Endometrium (tissue), 2 donors: Measurements from ENCODE around the gene CLEC16A.

Experiments used
- FAIRE-seq: peaks from 2 replicates; lab custom pipeline; 2012; peaks lifted over from hg19 to GRCh38; lab: Jason Lieb, UNC
- donor health status: control.
- donor health status: control.

The CLEC16A gene

DNA sequence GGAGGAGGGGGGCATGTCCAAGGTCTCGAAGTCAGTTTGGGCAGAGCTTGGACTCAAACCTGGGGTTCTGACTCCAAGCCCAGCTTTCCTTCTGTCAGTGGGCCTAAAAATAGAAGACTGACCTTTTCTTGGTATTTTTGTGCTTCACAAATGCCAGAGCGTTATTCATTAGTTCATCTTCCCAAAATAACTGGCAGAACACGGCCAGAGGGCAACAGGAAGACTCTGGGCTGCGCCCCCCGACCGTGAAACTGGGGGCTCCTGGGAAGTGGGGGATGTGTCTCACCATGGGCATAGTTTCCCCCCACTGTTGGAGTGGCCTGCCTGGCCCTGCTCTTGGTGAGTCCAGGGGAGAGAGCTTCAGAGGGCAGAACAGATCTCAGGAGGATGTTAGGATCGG is 217.6 kb downstream of the CLEC16A start:
- FAIRE-seq, result no peak

GRCh38 chr16:11162586-11163268 is 218.4 kb downstream of the CLEC16A start:
- FAIRE-seq, result no peak

GRCh38 chr16:11163761-11164261 is 219.4 kb downstream of the CLEC16A start:
- no peak for FAIRE-seq

GRCh38 chr16:11164482-11165270 is 220.3 kb downstream of the CLEC16A start:
- FAIRE-seq, result no peak

- no peak for FAIRE-seq
Observed at GRCh38 chr16:11165349-11165748, 221.0 kb downstream of the CLEC16A start.

DNA sequence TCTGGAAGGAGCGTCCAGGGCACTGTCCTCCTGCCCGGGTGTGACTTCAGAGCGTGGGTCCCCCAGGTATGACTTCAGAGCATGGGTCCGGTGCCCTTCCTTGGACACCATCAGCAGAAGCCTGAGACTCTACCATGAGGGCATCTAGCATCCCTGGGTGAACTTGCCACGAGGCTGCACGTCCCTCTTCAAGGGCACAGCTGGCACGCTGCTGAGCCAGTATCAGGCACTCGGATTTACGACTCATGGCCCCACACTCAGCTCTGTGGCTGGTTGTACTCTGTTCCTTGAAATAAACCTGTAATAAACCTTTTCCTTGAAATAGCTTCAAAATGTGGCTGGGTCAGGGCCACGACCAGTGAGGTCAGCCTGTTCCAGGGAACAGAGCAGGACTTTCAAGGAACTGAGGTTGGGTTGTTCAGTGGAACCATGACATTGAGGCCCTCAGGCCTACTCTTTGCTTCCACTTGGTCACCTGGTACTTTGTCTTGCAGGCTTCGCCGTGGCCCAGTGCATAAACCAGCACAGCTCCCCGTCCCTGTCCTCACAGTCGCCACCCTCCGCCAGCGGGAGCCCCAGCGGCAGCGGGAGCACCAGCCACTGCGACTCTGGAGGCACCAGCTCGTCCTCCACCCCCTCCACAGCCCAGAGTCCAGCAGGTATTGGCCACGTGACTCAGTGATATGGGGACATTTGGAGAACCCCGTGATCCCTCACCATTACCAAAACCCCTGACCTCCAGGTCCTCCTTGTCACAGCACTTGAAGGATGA is 221.7 kb downstream of the CLEC16A start:
- no peak for FAIRE-seq

DNA sequence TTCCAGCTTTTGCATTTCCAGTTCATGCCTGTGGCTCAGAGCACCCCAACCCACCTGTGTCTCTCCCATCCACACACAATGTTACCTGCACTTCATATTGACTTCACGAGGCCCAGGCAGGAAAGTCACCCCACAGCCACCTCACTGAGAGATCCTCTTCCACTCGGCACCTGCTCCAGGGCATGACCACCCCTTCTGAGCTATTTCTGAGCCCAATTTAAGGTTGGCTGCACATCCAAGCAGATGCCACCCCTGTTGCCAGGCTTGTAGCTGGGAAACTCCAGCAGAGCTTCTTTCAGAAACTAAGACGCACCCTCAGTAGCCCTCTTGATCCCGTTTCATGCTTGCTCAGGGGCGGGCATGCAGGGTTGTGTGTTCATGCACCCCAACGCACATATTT is 223.2 kb downstream of the CLEC16A start:
- FAIRE-seq, result no peak

DNA sequence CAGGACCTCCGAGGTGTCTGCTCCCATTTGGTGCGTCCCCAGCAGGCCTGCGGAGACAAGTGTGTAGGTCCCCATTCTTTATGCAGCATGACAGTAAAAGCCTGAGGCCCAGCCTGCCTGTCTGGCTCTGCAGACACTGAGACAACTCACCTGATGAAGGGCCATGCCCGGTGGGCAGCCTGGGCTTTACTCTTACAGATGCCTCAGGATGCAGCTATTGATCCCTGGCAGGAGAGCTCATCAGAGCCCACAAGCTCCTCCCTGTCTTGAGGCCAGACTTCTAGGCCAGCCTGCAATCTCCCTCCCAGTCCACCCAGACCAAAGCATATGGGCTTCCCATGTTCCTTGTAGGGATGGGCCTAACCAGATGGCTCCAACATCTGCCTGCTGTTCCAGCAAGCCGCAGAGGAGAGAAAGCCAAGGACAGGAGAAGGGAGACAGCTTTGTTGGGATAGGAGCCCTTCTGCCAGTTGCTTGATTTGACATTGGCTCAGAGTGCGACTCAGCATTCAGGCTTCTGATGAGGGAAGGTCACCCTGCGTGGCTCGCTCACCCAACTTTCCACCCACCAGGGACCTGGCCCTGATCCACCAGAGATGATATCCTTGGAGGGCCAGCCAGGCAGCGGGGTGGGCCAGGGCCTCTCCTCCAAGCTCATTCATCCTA is 224.2 kb downstream of the CLEC16A start:
- no peak for FAIRE-seq

DNA sequence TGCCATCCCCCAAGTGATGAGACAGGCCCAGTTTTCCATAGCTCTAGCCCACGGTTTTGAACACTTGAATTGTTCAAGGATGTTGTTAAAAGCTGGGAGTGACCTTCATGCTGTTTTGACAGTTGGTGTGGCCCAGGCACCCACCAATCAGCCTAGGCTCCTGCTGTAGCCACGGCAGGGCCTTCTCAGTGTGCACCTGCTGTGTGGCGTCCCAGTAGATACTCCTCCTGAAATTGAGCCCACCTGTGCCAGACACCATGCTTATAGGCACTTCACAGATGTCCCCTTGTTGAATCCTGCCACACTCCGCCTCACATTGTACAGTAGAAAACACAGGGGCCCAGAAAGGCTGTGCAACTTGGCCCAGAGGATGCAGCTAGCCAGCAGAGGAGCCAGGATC is 225.3 kb downstream of the CLEC16A start:
- FAIRE-seq, result no peak

DNA sequence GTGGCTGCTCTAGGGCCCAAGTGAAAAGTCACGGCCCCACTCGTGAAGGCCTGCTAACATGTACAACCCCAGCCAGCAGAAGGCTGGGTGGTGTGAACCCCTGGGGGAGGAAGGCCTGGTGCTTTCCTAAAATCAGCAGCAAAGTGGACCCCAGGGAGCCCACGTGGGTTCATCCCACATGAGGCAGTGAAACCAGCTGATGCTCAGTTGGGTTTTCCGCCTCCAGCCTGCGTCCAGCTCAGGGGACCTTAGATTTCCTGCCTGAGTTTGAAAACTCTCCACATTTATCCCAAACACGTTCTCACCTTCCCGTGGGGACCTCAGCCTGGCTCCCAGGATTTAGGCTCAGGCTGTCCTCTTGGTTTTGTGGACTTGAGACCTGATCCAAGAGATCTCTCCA is 225.8 kb downstream of the CLEC16A start:
- no peak for FAIRE-seq

DNA sequence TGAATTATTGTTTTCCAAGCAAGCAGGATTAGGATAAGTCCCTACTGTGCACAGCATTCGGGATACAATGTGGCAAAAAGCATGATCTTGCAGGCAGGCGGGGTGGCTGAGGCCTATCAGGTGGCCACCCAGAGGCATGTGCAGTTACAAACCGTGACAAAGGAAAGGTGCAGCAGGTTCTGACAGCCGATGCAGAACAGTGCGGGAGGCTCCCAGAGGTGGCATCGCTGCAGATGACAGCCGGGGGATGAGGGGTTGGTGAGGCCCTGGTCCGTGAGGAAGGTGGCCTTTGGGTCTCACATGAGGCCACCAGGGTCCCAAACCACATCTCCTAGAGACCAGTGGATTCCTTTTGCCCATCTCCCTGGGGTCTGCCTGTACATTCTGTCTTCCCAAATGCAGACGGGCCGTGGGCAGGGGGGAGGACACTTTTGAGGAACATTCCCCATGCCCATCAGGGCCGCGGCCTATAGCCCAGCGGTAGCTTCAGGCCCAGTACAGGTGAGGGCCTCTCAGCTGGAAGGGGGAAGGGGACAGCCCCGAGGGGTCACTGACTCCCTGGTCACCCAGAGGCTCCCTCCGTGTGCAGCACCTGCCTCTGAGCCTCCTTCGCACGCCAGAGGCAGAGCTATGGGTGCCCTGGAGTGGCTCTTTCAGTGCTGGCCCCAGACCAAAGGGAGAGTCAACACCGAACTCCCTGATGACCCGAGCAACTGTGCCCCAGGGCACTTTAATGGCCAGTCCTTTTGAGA is 226.5 kb downstream of the CLEC16A start:
- FAIRE-seq, result no peak

- no peak for FAIRE-seq
Observed at GRCh38 chr16:11171448-11171709, 227.0 kb downstream of the CLEC16A start.

GRCh38 chr16:11171757-11172299 is 227.5 kb downstream of the CLEC16A start:
- FAIRE-seq, result no peak

DNA sequence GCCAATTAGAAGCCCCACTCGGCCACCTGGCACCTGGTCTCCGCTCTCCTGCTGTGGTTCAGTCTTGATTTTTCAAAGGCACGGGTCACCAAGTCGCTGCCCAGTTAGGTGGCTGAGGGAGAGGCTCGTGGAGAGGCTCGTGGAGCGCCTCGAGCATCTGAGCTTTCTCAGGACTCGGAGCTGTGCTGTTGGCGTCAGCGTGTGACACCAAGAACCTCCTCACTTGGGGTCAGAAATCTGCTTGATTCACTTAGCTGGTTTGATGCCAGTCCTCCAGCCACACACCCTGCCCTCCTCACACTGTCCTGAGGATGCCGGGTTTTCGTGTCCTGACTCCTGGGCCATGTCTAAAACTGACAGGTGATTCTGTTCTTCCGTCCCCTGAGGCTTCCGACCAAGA is 229.1 kb downstream of the CLEC16A start:
- no peak for FAIRE-seq

GRCh38 chr16:11174141-11174540 is 229.8 kb downstream of the CLEC16A start:
- FAIRE-seq, result no peak

DNA sequence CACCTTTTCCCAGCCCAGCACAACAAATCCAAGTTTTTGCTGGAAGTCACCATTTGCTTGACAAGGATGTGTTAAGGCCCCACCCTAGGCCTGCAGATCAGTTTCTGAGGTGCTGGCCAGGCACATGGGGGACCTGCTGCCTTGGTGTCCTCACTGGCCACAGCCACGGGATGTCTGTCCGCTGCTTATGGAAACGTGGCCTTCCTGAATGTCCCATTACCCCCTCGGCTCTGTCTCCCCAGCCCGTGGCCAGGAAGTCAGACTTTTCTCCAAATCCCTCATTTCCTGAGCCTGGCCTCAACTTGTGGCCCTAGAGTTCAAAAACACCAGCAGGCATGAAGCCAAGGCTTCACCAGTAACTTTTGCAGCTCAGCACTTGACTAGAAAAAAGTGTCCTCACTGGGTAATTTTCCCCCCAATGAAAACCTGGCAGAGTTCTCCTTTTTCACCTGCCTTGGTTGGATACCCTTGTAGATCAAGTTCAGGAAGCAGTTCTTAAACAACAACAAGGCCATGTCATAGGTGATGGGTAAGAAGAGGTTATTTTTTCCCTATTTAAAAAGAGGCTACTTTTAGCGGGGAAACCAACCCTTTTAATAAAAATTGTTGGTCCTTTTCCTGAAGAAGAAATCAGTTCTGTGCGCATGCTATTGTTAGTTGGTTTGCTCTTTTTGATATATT is 230.9 kb downstream of the CLEC16A start:
- no peak for FAIRE-seq

DNA sequence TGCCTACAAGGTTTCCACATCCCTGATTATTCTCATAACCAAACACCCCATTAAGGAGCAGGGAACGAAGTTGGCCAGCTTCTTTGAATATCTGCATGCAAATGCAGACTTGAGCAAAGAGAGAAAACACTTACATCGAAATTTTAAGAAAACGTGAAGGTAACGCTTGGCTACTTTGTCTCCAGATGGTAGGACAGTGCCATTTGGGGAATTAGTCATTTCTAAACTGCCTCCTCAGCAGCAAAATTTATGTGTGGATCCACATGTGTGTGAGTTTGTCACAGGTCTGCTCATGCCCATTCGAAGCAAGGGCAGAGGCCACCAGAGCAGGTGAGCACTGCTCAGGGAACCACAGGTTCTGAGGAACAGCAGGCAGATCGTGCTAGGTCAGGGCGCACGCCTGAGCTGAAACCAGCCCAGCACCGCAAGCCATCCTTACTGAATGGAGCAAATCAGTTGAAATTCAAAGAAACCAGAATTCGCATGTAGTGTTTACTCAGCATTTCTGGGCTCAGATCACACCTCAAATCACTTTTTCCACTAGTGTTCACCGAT is 231.5 kb downstream of the CLEC16A start:
- no peak for FAIRE-seq

DNA sequence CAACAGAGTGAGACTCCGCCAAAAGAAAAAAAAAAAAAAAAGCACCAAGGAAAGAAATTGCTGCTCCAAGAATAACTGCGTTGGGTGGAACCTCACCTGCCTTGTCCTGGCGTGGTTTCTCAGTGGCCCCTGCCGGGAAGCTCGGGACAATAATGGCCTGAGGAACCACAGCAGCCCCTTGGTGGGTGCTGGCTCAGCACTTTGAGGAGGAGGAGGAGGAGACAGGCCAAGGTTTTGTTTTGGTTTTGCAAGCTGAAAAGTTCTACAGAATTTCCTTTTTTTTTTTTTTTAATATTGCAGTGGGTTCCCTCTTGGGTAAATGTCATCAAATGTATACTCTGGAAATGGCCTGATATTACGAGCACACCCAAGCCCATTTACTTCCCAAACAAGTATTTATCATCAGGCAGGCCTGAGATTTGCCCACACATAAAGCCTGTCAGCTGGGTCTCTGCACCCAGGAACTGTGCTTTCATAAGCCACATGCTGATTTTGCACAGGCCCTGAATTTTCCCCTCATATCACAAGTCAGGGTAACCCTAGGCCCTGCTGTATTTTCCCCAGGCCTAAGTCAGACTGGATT is 233.3 kb downstream of the CLEC16A start:
- FAIRE-seq, result no peak

GRCh38 chr16:11178424-11178823 is 234.1 kb downstream of the CLEC16A start:
- no peak for FAIRE-seq

DNA sequence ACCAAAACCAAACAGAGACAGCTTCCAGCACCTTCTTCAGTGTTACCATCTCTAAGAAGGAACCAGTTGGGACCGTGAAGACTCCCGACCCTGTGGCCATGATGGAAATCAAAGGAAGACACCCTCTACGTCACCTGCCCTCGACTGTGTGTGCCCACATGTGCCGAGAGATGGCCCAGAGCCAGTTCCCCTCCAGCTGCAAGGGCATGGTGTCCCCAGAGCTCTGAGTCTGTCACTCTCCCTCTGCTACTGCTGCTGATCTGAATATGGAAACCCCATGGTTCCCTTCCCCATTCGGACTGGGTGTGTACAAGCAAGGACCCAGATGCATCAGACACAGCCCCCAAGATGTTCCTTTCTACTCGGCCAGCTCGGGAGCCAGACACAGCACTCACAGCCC is 235.2 kb downstream of the CLEC16A start:
- FAIRE-seq, result no peak
